GM12878 (cell line): ENCODE data around the gene RASSF10. TPM values are rescaled to one million over a fixed set of nuclear protein-coding genes. Genes with fewer than 3 reads are reported as not detected.

ENCODE experiments used
- ATAC-seq: fragments of 200-7000 bp; cut with Tn5 transposase; 3 replicates; pipeline ENCODE4 v1.9.1; 2020; ENCODE audit warnings: mild to moderate bottlenecking, moderate library complexity
- BruUV-seq: library from RNA; stranded (reverse); fragments of 400-500 nt; replicated peaks from 2 replicates; lab custom pipeline; 2021; lab: Mats Ljungman, UMichigan
- CTCF ChIA-PET: fragments of 300-600 bp; sonication (Branson Sonifier 250); formaldehyde crosslinking; extraction: SDS; loops from one replicate; lab custom pipeline; 2021; ENCODE audit warnings: inconsistent platforms; lab: Yijun Ruan, JAX
- POLR2A ChIA-PET: fragments of 350-600 bp; formaldehyde crosslinking; extraction: SDS; loops from one replicate; lab custom pipeline; 2021; ENCODE audit warnings: inconsistent platforms; lab: Charles Lee
- RAD21 ChIA-PET: fragments of 300-600 bp; sonication (Branson Sonifier 250); formaldehyde crosslinking; loops from one replicate; lab custom pipeline; 2023; ENCODE audit warnings: antibody characterized with exemption; ENCODE audit not compliant: unreplicated experiment; lab: Charles Lee
- SMC1A ChIA-PET: fragments of 300-600 bp; sonication (Branson Sonifier 250); formaldehyde crosslinking; loops from one replicate; lab custom pipeline; 2023; ENCODE audit not compliant: unreplicated experiment, uncharacterized antibody; lab: Charles Lee
- DNase-seq: peaks from one replicate; pipeline ENCODE4 v3.0.0-alpha.2; 2011; ENCODE audit warnings: low read depth, low spot score
- FAIRE-seq: peaks from 3 replicates; lab custom pipeline; 2011; peaks lifted over from hg19 to GRCh38; lab: Jason Lieb, UNC
- H2AFZ ChIP-seq: 2 replicates; pipeline ENCODE4 v1.6.0; 2011; ENCODE audit warnings: low read depth, low read length, control low read depth; ENCODE audit not compliant: control insufficient read depth
- H3K27ac ChIP-seq: 2 replicates; pipeline ENCODE4 v1.5.1; 2011; ENCODE audit warnings: control low read depth; ENCODE audit not compliant: control insufficient read depth, insufficient read depth
- H3K27me3 ChIP-seq, 2 experiments: replicated peaks in 1 of 2; 2 replicates each; pipeline versions ENCODE4 v1.6.0 to v1.6.1; 2011; ENCODE audit warnings: low read length in 1 of 2; ENCODE audit not compliant: control insufficient read depth in 2 of 2, insufficient read depth in 2 of 2
- H3K36me3 ChIP-seq, 2 experiments: 2 replicates each; pipeline ENCODE4 v1.5.1; 2011; ENCODE audit warnings: low read length in 1 of 2; ENCODE audit not compliant: control insufficient read depth in 2 of 2, insufficient read depth in 2 of 2
- H3K4me1 ChIP-seq: 2 replicates; pipeline ENCODE4 v1.6.1; 2011; ENCODE audit warnings: mild to moderate bottlenecking, low read length, moderate library complexity, mixed read lengths; ENCODE audit not compliant: control insufficient read depth, insufficient read depth
- H3K4me2 ChIP-seq: 2 replicates; pipeline ENCODE4 v1.6.0; 2011; ENCODE audit warnings: control low read depth; ENCODE audit not compliant: control insufficient read depth, insufficient read depth
- H3K4me3 ChIP-seq: fragments of 200-600 bp; sonication (generic); 2 replicates; pipeline ENCODE4 v1.5.1; 2016
- H3K79me2 ChIP-seq: 2 replicates; pipeline ENCODE4 v1.6.0; 2011; ENCODE audit warnings: low read length; ENCODE audit not compliant: control insufficient read depth, insufficient read depth
- H3K9ac ChIP-seq: 2 replicates; pipeline ENCODE4 v1.8.0; 2011; ENCODE audit warnings: low read length, control low read depth, mixed read lengths; ENCODE audit not compliant: control insufficient read depth, insufficient read depth
- H3K9me3 ChIP-seq: replicated peaks from 3 replicates; pipeline ENCODE4 v1.5.1; 2011; ENCODE audit warnings: mild to moderate bottlenecking, low read length; ENCODE audit not compliant: control insufficient read depth, insufficient read depth
- H4K20me1 ChIP-seq: 2 replicates; pipeline ENCODE4 v1.6.0; 2011; ENCODE audit not compliant: control insufficient read depth, insufficient read depth
- ATF7 ChIP-seq: fragments of 450-650 bp; IDR thresholded peaks from 2 replicates; pipeline ENCODE4 v1.6.1; 2016; ENCODE audit warnings: low read depth, mild to moderate bottlenecking
- BHLHE40 ChIP-seq, 2 experiments: fragments of 450-650 bp in 1 of 2; IDR thresholded peaks; 2 replicates each; pipeline ENCODE4 v1.6.1; 2011 to 2017; ENCODE audit warnings: low read depth in 2 of 2, borderline replicate concordance in 1 of 2, improper control_type of control experiment in 1 of 2, low read length in 1 of 2, mild to moderate bottlenecking in 1 of 2
- CEBPB ChIP-seq, 2 experiments: fragments of 150-350 bp in 1 of 2; IDR thresholded peaks; 2 replicates each; pipeline ENCODE4 v1.6.1; 2012 to 2014; ENCODE audit warnings: low read depth in 2 of 2, low read length in 2 of 2, borderline replicate concordance in 1 of 2, inconsistent platforms in 1 of 2
- GATAD2B ChIP-seq: fragments of 450-650 bp; conservative IDR thresholded peaks from 2 replicates; pipeline ENCODE4 v1.6.1; 2017; ENCODE audit warnings: low read depth, mild to moderate bottlenecking, moderate library complexity
- MEF2B ChIP-seq: fragments of 450-650 bp; IDR thresholded peaks from 2 replicates; pipeline ENCODE4 v1.6.1; 2018; ENCODE audit warnings: mild to moderate bottlenecking, moderate library complexity; ENCODE audit not compliant: partially characterized antibody, poor library complexity, severe bottlenecking
- MTA2 ChIP-seq: fragments of 450-650 bp; IDR thresholded peaks from 2 replicates; pipeline ENCODE4 v1.6.1; 2016; ENCODE audit warnings: low read depth, mild to moderate bottlenecking, moderate library complexity
- NR2F1 ChIP-seq: fragments of 450-650 bp; conservative IDR thresholded peaks from 2 replicates; pipeline ENCODE4 v1.6.1; 2017; ENCODE audit warnings: mild to moderate bottlenecking
- POLR2AphosphoS2 ChIP-seq: IDR thresholded peaks from 2 replicates; pipeline ENCODE4 v1.6.1; 2011; ENCODE audit warnings: low read depth, mild to moderate bottlenecking, low read length, improper control_type of control experiment, moderate library complexity
- RCOR1 ChIP-seq: conservative IDR thresholded peaks from 2 replicates; pipeline ENCODE4 v1.6.1; 2012; ENCODE audit warnings: low read depth, low read length, improper control_type of control experiment
- SMAD5 ChIP-seq: IDR thresholded peaks from 2 replicates; pipeline ENCODE4 v1.6.1; 2016; ENCODE audit warnings: antibody characterized with exemption, low read depth
- ZNF384 ChIP-seq: IDR thresholded peaks from 2 replicates; pipeline ENCODE4 v1.6.1; 2012; ENCODE audit warnings: low read depth, mild to moderate bottlenecking, low read length, improper control_type of control experiment, borderline replicate concordance
- ZSCAN29 ChIP-seq: fragments of 450-650 bp; IDR thresholded peaks from 2 replicates; pipeline ENCODE4 v1.6.1; 2017; ENCODE audit warnings: mild to moderate bottlenecking, moderate library complexity
- WGBS: methylation state at CpG from one replicate; pipeline ENCODE4 v1.1.6; 2016; ENCODE audit warnings: low lambda C conversion rate; ENCODE audit not compliant: insufficient replicate concordance, insufficient coverage; ENCODE audit errors: missing lambda C conversion rate; 5-methylcytosine and 5-hydroxymethylcytosine counted together
- in situ Hi-C: fragments of 300-500 bp; cut with MboI; formaldehyde crosslinking; loops from 9 replicates; pipeline ENCODE4 v1.14.3; 2018; ENCODE audit warnings: mixed read lengths
- intact Hi-C: fragments of 100-400 bp; cut with micrococcal nuclease; formaldehyde crosslinking; loops from one replicate; pipeline ENCODE4 v1.14.2; 2022; ENCODE audit not compliant: unreplicated experiment
- polyA plus RNA-seq, 11 experiments: library from polyadenylated mRNA; depleted of rRNA in 4 of 11; unstranded in 6 of 11; stranded (reverse) in 5 of 11; fragments of >200 nt; fragmentation: Nextera tagmentation in 4 of 11; fragmentation: Illumina TruSeq in 1 of 11; extraction: Ambion mirVana in 4 of 11; extraction: Trizol in 1 of 11; gene quantifications; 1 replicate in 1 of 11; 2 replicates in 10 of 11; pipeline versions ENCODE4 v1.2.1 to v1.2.3, GENCODE V29; 2011 to 2016; ENCODE audit warnings: inconsistent platforms in 2 of 11, missing spikeins in 2 of 11, low read depth in 1 of 11
- total RNA-seq, 4 experiments: library from RNA; depleted of rRNA in 3 of 4; stranded (reverse); fragments of >200 nt in 3 of 4; fragmentation: Illumina TruSeq in 1 of 4; extraction: Trizol in 1 of 4; gene quantifications; 2 replicates each; pipeline versions ENCODE4 v1.2.1 to v1.2.3, GENCODE V29; 2013 to 2021

Gene RASSF10
- total and polyA plus RNA-seq, 10 of the 15 experiments (the other 5 are each of a cell fraction or from before 2014, with no cell fraction given), result 0.03 to 0.23 (median 0.09) TPM; not detected in 6

DNA sequence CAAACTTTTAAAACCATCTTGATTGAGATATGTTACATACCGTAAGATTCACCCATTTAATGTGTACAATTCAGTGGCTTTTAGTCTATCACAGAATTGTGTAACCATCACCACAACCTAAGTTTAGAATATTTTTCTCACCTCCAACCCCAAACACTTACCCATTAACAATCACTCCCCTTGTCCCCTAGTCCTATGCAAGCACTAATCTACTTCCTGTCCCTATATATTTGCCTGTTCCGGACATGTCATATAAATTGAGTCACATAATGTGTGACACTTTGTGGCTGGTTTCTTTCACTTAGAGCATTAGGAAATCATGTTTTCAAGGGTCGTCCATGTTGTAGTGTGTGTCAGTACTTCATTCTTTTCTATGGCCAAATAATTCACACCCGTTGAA is 38.8 kb downstream of the RASSF10 start:
- 60% methylated on average over 4 of the region's 4 CpGs for WGBS
- RAD21 ChIA-PET, result interaction anchor here (0.9 kb wide), 1 partner anchor 23 kb away, joined by 3 read pairs; no protein-coding TSS in a partner anchor
- in situ Hi-C loops, result no loop called here
- intact Hi-C loops, result no loop called here
- SMC1A ChIA-PET, result interaction anchor here (0.8 to 1.3 kb wide), 3 partner anchors 11 to 132 kb away, joined by 3 read pairs; no protein-coding TSS in a partner anchor
- POLR2A ChIA-PET, result no interaction called here
- no peak overlapping the region for H2AFZ ChIP-seq
- TF ChIP-seq SMAD5 (no peak), POLR2AphosphoS2 (no peak), ATF7 (peak; percentile 23; the same call in 1 of the 2 replicates), CEBPB (IDR thresholded peaks at IDR 0.05; ENCODE audit: borderline replicate concordance in 1 of 2, low read depth in 2 of 2, low read length in 2 of 2) (no peak), MEF2B (peak; percentile 38), MTA2 (peak; percentile 47; the same call in 1 of the 2 replicates), ZSCAN29 (0 out of 2 replicates have a peak, but pooled peaks have one; percentile 10), BHLHE40 (IDR thresholded peaks at IDR 0.05; ENCODE audit: borderline replicate concordance in 1 of 2, low read depth in 2 of 2, low read length in 1 of 2) (0 out of 4 replicates have a peak, but pooled peaks of 1 of the 2 experiments have one; percentile 15), RCOR1 (no peak), GATAD2B (0 out of 2 replicates have a peak, but pooled peaks have one; percentile 29), NR2F1 (0 out of 2 replicates have a peak, but pooled peaks have one; percentile 35), ZNF384 (no peak)
- TF ChIP-seq, all 136 proteins: peak for 7
- H3K4me3 ChIP-seq, result no peak overlapping the region
- DNase-seq (no peak), FAIRE-seq (no peak), ATAC-seq (peak; percentile 44)
- H3K4me2 ChIP-seq, result no peak overlapping the region
- CTCF ChIA-PET, result no interaction called here
- no TSS peak for BruUV-seq
- no peaks in the 10 kb centered on the region for H3K9me3 ChIP-seq
- no peaks in the 10 kb centered on the region for H4K20me1 ChIP-seq
- no peak overlapping the region for H3K9ac ChIP-seq
- H3K4me1 ChIP-seq, result no peaks in the 10 kb centered on the region
- no peaks in the 10 kb centered on the region for H3K27me3 ChIP-seq
- H3K79me2 ChIP-seq, result no peaks in the 10 kb centered on the region
- no peak overlapping the region for H3K27ac ChIP-seq
- no peaks in the 10 kb centered on the region for H3K36me3 ChIP-seq
